ENCODE results near the gene YEATS2.

The YEATS2 gene

GRCh38 chr3:183827809-183828537, 130.4 kb downstream of the YEATS2 start:
- no peak for DNase-seq

GRCh38 chr3:183828538-183828870, 130.9 kb downstream of the YEATS2 start:
- no peak for DNase-seq

GRCh38 chr3:183829466-183829865, 131.9 kb downstream of the YEATS2 start:
- DNase-seq, result no peak

GRCh38 chr3:183830187-183830586, 132.6 kb downstream of the YEATS2 start:
- DNase-seq, result no peak

- peak in 1 of 56 donors; percentile 30 for DNase-seq
Observed at GRCh38 chr3:183833516-183833915, 135.9 kb downstream of the YEATS2 start.

GRCh38 chr3:183837390-183837789, 139.8 kb downstream of the YEATS2 start:
- DNase-seq, result no peak

- no peak for DNase-seq
Observed at GRCh38 chr3:183837894-183838293, 140.3 kb downstream of the YEATS2 start.

GRCh38 chr3:183839751-183840150, 142.2 kb downstream of the YEATS2 start:
- no peak for DNase-seq

- no peak for DNase-seq
Observed at GRCh38 chr3:183844606-183845005, 147.0 kb downstream of the YEATS2 start.

GRCh38 chr3:183845090-183845489, 147.5 kb downstream of the YEATS2 start:
- no peak for DNase-seq

- no peak for DNase-seq
Observed at GRCh38 chr3:183845608-183846288, 148.2 kb downstream of the YEATS2 start.

GRCh38 chr3:183854318-183855035, 156.9 kb downstream of the YEATS2 start:
- no peak for DNase-seq

GRCh38 chr3:183857863-183858262, 160.3 kb downstream of the YEATS2 start:
- no peak for DNase-seq
